Measurements from ENCODE around the gene DYRK1A. TPM values are rescaled to one million over a fixed set of nuclear protein-coding genes. Genes with fewer than 3 reads are reported as not detected.
"Not testable (repeated sequence)": the region's sequence is repeated elsewhere in the genome, so short reads cannot be mapped to it uniquely, and the experiment has no call there.

The DYRK1A gene
- total RNA-seq, 1 donor from 2014 or later: 70.2 TPM

GRCh38 chr21:37527716-37528115 lies 161.1 kb downstream of the DYRK1A start:
- no peak for DNase-seq (ENCODE audit: low spot score)

GRCh38 chr21:37528150-37528937 lies 161.8 kb downstream of the DYRK1A start:
- DNase-seq (ENCODE audit: low spot score): no peak

GRCh38 chr21:37529649-37530048 lies 163.1 kb downstream of the DYRK1A start:
- no peak for DNase-seq (ENCODE audit: low spot score)

GRCh38 chr21:37530901-37531351 lies 164.4 kb downstream of the DYRK1A start:
- no peak for DNase-seq (ENCODE audit: low spot score)

GRCh38 chr21:37531431-37531932 lies 164.9 kb downstream of the DYRK1A start:
- DNase-seq (ENCODE audit: low spot score): no peak

- DNase-seq (ENCODE audit: low spot score): peak; percentile 16
Observed at GRCh38 chr21:37532868-37533780, 166.6 kb downstream of the DYRK1A start.

GRCh38 chr21:37534431-37534830 lies 167.9 kb downstream of the DYRK1A start:
- DNase-seq (ENCODE audit: low spot score): peak; percentile 6

- DNase-seq (ENCODE audit: low spot score): no peak
Observed at GRCh38 chr21:37535130-37535529, 168.6 kb downstream of the DYRK1A start.

GRCh38 chr21:37535672-37536071 lies 169.1 kb downstream of the DYRK1A start:
- DNase-seq (ENCODE audit: low spot score): peak; percentile 6

GRCh38 chr21:37536616-37537278 lies 170.2 kb downstream of the DYRK1A start:
- DNase-seq (ENCODE audit: low spot score): no peak

- no peak for DNase-seq (ENCODE audit: low spot score)
Observed at GRCh38 chr21:37537391-37537996, 170.9 kb downstream of the DYRK1A start.

- DNase-seq (ENCODE audit: low spot score): no peak
Observed at GRCh38 chr21:37538971-37539590, 172.5 kb downstream of the DYRK1A start.

GRCh38 chr21:37541128-37541527 lies 174.6 kb downstream of the DYRK1A start:
- not testable (repeated sequence) for DNase-seq (ENCODE audit: low spot score)

GRCh38 chr21:37542512-37542911 lies 175.9 kb downstream of the DYRK1A start:
- DNase-seq (ENCODE audit: low spot score): no peak

GRCh38 chr21:37546299-37546908 lies 179.8 kb downstream of the DYRK1A start:
- no peak for DNase-seq (ENCODE audit: low spot score)

GRCh38 chr21:37546949-37547614 lies 180.5 kb downstream of the DYRK1A start:
- no peak for DNase-seq (ENCODE audit: low spot score)

- no peak for DNase-seq (ENCODE audit: low spot score)
Observed at GRCh38 chr21:37547615-37548200, 181.1 kb downstream of the DYRK1A start.

- DNase-seq (ENCODE audit: low spot score): no peak
Observed at GRCh38 chr21:37548521-37548981, 182.0 kb downstream of the DYRK1A start.

- not testable (repeated sequence) for DNase-seq (ENCODE audit: low spot score)
Observed at GRCh38 chr21:37549730-37550129, 183.2 kb downstream of the DYRK1A start.
